Activated T-cell treated with anti-CD3 and anti-CD28 coated beads, Interleukin-2, amount 50 U/mL, for 72 hours (primary cell): ENCODE data around the gene HOXA13. TPM values are rescaled to one million over a fixed set of nuclear protein-coding genes. Genes with fewer than 3 reads are reported as not detected.

Experiments
- ATAC-seq, 2 donors: fragments of 150-1000 bp; cut with Tn5 transposase; replicated peaks in 1 of 2; 2 replicates each; pipeline ENCODE4 v1.10.0; 2021; ENCODE audit warnings: moderate library complexity in 2 of 2, mild to moderate bottlenecking in 1 of 2
- DNase-seq, 2 donors: peaks; one replicate each; pipeline ENCODE4 v3.0.0; 2021 to 2022; ENCODE audit warnings: mixed read lengths in 1 of 2
- H3K27ac Mint-ChIP-seq: one replicate; pipeline ENCODE4 v1.8.0; 2022; ENCODE audit warnings: mild to moderate bottlenecking, moderate library complexity, mixed read lengths
- H3K27me3 Mint-ChIP-seq: one replicate; pipeline ENCODE4 v1.8.0; 2022; ENCODE audit warnings: low read depth, mixed read lengths
- H3K36me3 Mint-ChIP-seq, 2 donors: one replicate each; pipeline ENCODE4 v1.8.0; 2022; ENCODE audit warnings: mixed read lengths in 2 of 2, mild to moderate bottlenecking in 1 of 2; ENCODE audit not compliant: insufficient read depth in 2 of 2
- H3K4me1 Mint-ChIP-seq: one replicate; pipeline ENCODE4 v1.8.0; 2022; ENCODE audit warnings: low read depth, mixed read lengths
- H3K4me3 Mint-ChIP-seq, 2 donors: one replicate each; pipeline ENCODE4 v1.8.0; 2022; ENCODE audit warnings: mild to moderate bottlenecking in 2 of 2, mixed read lengths in 2 of 2, moderate library complexity in 2 of 2
- H3K9me3 Mint-ChIP-seq, 2 donors: one replicate each; pipeline ENCODE4 v1.8.0; 2022; ENCODE audit warnings: mixed read lengths in 2 of 2
- total RNA-seq, 2 donors: library from RNA; stranded (reverse); gene quantifications; one replicate each; pipeline ENCODE4 v1.2.3, GENCODE V29; 2022

HOXA13 gene
- total RNA-seq, 2 donors from 2014 or later = not detected

GRCh38 chr7:27145165-27145913, 54.6 kb downstream of the HOXA13 start:
- H3K9me3 Mint-ChIP-seq = no peaks in the 10 kb centered on the region
- no peak overlapping the region for H3K27ac Mint-ChIP-seq
- DNase-seq (no peak), ATAC-seq (no peak)
- H3K4me1 Mint-ChIP-seq = peaks cover 11% of the 10 kb centered on the region
- H3K4me3 Mint-ChIP-seq = no peak overlapping the region
- no peaks in the 10 kb centered on the region for H3K36me3 Mint-ChIP-seq
- peaks cover 69% of the 10 kb centered on the region for H3K27me3 Mint-ChIP-seq

GRCh38 chr7:27144781-27145164, 55.1 kb downstream of the HOXA13 start:
- Mint-ChIP-seq H3K27ac (no peak overlapping the region), H3K27me3 (peaks cover 63% of the 10 kb centered on the region), H3K9me3 (no peaks in the 10 kb centered on the region), H3K36me3 (no peaks in the 10 kb centered on the region), H3K4me3 (no peak overlapping the region), H3K4me1 (peaks cover 8% of the 10 kb centered on the region)
- DNase-seq = no peak
- no peak for ATAC-seq

Other genes with a start within 250 kb of the HOXA13 start
- gene HOXA1, start 104.1 kb downstream of the HOXA13 start, total RNA-seq = under 1 TPM; 0.58 to 0.69 TPM
- gene HOXA2, start 97.4 kb downstream of the HOXA13 start, total RNA-seq = not detected
- under 1 TPM in 1 of 2 donors, not detected in 1; 0.79 TPM for gene HOXA4, start 69.3 kb downstream of the HOXA13 start, total RNA-seq
- gene HOXA5, start 56.4 kb downstream of the HOXA13 start, total RNA-seq = under 1 TPM in 1 of 2 donors, not detected in 1; 0.14 TPM
- gene HOXA6, start 52.3 kb downstream of the HOXA13 start, total RNA-seq = under 1 TPM in 1 of 2 donors, not detected in 1; 0.31 TPM
- not detected for gene HOXA3, start 47.5 kb downstream of the HOXA13 start, total RNA-seq
- gene HOXA7, start 43.4 kb downstream of the HOXA13 start, total RNA-seq = not detected
- gene HOXA9, start 34.6 kb downstream of the HOXA13 start, total RNA-seq = not detected
- under 1 TPM; 0.19 to 0.26 TPM for gene HOXA10, start 25.8 kb downstream of the HOXA13 start, total RNA-seq
- gene HOXA11, start 14.9 kb downstream of the HOXA13 start, total RNA-seq = under 1 TPM; 0.09 to 0.14 TPM
- under 1 TPM in 1 of 2 donors, not detected in 1; 0.07 TPM for gene EVX1, start 42.7 kb upstream of the HOXA13 start, total RNA-seq